Hepatocyte (in vitro differentiated cells): Measurements from ENCODE around the gene DPPA3.
"Not testable (repeated sequence)": the region's sequence is repeated elsewhere in the genome, so short reads cannot be mapped to it uniquely, and the experiment has no call there.

Experiments used
- CTCF ChIP-seq: fragments of 200-600 bp; sonication (generic); IDR thresholded peaks from 2 replicates; pipeline ENCODE4 v1.5.1; 2016; ENCODE audit warnings: antibody characterized with exemption, mild to moderate bottlenecking; ENCODE audit not compliant: poor library complexity
- EZH2 ChIP-seq: fragments of 200-600 bp; sonication (generic); IDR thresholded peaks from 2 replicates; pipeline ENCODE4 v1.6.1; 2016; ENCODE audit warnings: antibody characterized with exemption, mild to moderate bottlenecking, borderline replicate concordance

- TF ChIP-seq CTCF, EZH2: not testable (repeated sequence)
Observed at GRCh38 chr12:7751941-7752922, 41.0 kb downstream of the DPPA3 start.
